ENCODE data around the gene USP11.

The USP11 gene

GRCh38 chrX:47193475-47194193 is 39.2 kb upstream of the USP11 start, which contains the start of gene UBA1 (continued):
- TF ChIP-seq ZBTB7A (tag by site-specific recombination; IDR thresholded peaks at IDR 0.05; ENCODE audit: low read depth) (no peak; the same call in 1 of the 2 replicates), CTCF (tag by site-specific recombination; IDR thresholded peaks at IDR 0.05) (peak; percentile 80), ZNF792 (tag by site-specific recombination; IDR thresholded peaks at IDR 0.05) (no peak), ZBTB6 (tag by site-specific recombination; IDR thresholded peaks at IDR 0.05) (no peak), ZNF776 (tag by site-specific recombination; IDR thresholded peaks at IDR 0.05; ENCODE audit: borderline replicate concordance) (no peak)
- TF ChIP-seq, protein P1, sequence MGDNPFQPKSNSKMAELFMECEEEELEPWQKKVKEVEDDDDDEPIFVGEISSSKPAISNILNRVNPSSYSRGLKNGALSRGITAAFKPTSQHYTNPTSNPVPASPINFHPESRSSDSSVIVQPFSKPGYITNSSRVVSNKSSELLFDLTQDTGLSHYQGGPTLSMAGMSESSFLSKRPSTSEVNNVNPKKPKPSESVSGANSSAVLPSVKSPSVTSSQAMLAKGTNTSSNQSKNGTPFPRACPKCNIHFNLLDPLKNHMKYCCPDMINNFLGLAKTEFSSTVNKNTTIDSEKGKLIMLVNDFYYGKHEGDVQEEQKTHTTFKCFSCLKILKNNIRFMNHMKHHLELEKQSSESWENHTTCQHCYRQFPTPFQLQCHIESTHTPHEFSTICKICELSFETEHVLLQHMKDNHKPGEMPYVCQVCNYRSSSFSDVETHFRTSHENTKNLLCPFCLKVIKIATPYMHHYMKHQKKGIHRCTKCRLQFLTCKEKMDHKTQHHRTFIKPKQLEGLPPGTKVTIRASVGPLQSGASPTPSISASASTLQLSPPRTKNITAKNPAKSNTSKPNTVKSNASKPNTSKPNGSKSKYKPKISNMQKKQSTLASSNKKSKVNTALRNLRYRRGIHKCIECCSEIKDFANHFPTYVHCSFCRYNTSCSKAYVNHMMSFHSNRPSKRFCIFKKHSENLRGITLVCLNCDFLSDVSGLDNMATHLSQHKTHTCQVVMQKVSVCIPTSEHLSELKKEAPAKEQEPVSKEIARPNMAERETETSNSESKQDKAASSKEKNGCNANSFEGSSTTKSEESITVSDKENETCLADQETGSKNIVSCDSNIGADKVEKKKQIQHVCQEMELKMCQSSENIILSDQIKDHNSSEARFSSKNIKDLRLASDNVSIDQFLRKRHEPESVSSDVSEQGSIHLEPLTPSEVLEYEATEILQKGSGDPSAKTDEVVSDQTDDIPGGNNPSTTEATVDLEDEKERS (tag by site-specific recombination; IDR thresholded peaks at IDR 0.05): no peak

DNA sequence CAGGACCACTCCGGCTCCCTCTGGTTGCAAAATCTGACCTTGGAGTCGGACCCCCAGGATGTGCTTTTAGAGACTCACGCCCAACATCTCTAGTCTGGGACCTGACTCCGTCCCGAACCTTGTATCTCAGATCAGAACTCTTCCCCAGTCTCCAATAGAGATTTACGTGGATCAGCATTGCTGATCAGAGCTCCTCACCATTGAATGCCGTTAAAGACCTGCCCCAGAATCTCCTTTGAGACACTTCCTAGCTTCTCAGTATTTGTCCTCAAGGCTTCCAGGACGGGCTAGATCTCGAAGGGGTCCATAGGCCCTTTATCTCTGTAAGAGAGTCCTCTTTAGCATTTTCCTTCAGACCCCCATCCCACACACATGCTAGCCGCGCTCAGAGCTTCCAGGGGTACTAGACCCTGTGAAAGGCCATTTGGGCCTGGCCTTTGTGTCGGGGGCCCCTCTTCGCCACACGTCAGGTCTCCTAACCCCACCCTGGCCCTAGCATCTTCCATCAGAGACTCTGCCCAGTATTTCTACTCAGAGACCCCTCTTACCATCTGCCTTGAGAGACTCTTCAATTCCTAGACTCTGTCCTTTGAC is 38.5 kb upstream of the USP11 start:
- POLR2A ChIA-PET: interaction anchor here (0.6 to 4.1 kb wide), 5 partner anchors 24 to 119 kb away, joined by 3 to 20 read pairs (median 3); partner anchors contain the start of gene CDK16
- H3K4me1 ChIP-seq (ENCODE audit: control insufficient read depth, insufficient read depth, low read length): peaks cover 10% of the 10 kb centered on the region; the same call in 1 of the 2 replicates
- TF ChIP-seq, protein P2, sequence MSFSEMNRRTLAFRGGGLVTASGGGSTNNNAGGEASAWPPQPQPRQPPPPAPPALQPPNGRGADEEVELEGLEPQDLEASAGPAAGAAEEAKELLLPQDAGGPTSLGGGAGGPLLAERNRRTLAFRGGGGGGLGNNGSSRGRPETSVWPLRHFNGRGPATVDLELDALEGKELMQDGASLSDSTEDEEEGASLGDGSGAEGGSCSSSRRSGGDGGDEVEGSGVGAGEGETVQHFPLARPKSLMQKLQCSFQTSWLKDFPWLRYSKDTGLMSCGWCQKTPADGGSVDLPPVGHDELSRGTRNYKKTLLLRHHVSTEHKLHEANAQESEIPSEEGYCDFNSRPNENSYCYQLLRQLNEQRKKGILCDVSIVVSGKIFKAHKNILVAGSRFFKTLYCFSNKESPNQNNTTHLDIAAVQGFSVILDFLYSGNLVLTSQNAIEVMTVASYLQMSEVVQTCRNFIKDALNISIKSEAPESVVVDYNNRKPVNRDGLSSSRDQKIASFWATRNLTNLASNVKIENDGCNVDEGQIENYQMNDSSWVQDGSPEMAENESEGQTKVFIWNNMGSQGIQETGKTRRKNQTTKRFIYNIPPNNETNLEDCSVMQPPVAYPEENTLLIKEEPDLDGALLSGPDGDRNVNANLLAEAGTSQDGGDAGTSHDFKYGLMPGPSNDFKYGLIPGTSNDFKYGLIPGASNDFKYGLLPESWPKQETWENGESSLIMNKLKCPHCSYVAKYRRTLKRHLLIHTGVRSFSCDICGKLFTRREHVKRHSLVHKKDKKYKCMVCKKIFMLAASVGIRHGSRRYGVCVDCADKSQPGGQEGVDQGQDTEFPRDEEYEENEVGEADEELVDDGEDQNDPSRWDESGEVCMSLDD (tag by site-specific recombination; IDR thresholded peaks at IDR 0.05): 0 out of 2 replicates have a peak, but pooled peaks have one; percentile 2
- TF ChIP-seq ZNF473 (tag by site-specific recombination; IDR thresholded peaks at IDR 0.05): no peak
- H3K27ac ChIP-seq (ENCODE audit: extremely low read depth, low read depth, low read length): peak overlapping the region; percentile 90
- peaks cover 4 to 44% of the 10 kb centered on the region in 2 experiments for H3K36me3 ChIP-seq (ENCODE audit: control insufficient read depth in 2 of 2, insufficient read depth in 1 of 2, low read length in 2 of 2)
- CTCF ChIA-PET: interaction anchor here (0.6 to 3.2 kb wide), 8 partner anchors 11 to 612 kb away, joined by 3 to 35 read pairs (median 3); no protein-coding TSS in a partner anchor
- H3K9me3 ChIP-seq (ENCODE audit: control insufficient read depth, insufficient read depth, low read depth, low read length): no peaks in the 10 kb centered on the region
- H3K4me3 ChIP-seq (ENCODE audit: low read depth, low read length): peak overlapping the region; percentile 97

DNA sequence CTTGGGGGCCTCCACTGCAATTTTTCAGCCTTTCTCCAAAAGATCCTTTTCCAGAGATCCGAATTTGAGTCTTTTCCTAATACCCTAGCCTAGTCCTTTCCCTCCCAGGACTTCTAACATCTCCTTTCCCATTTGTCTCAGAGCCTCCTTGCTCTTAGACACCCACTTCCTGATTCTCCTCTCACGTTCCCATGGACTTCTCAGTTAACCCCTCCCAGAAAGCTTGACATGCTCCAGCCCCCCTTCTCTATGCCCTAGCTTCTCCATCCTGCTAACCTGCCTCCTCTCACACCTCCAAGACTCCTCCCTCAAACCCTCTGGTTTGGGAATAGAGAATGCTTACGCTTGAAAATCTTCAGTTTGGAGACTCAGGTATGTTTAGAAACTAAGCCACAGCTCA is 36.7 kb upstream of the USP11 start:
- Histone ChIP-seq H3K36me3 (ENCODE audit: control insufficient read depth in 2 of 2, insufficient read depth in 1 of 2, low read length in 2 of 2) (peaks cover 21 to 61% of the 10 kb centered on the region in 2 experiments), H3K27ac (ENCODE audit: extremely low read depth, low read depth, low read length) (no peak overlapping the region), H3K9me3 (ENCODE audit: control insufficient read depth, insufficient read depth, low read depth, low read length) (no peaks in the 10 kb centered on the region), H3K4me1 (ENCODE audit: control insufficient read depth, insufficient read depth, low read length) (peaks cover 10% of the 10 kb centered on the region; the same call in 1 of the 2 replicates), H3K4me3 (ENCODE audit: low read depth, low read length) (no peak overlapping the region)
- ChIA-PET POLR2A (interaction anchor here (0.5 to 4.1 kb wide), 2 partner anchors 22 to 129 kb away, joined by 4 to 20 read pairs; partner anchors contain the start of gene CDK16), CTCF (interaction anchor here (3.2 kb wide), 1 partner anchor 188 kb away, joined by 35 read pairs; no protein-coding TSS in a partner anchor)
- TF ChIP-seq ZBTB11 (tag by site-specific recombination; conservative IDR thresholded peaks at IDR 0.05; ENCODE audit: low read depth) (no peak), ZNF560 (tag by site-specific recombination; IDR thresholded peaks at IDR 0.05; ENCODE audit: borderline replicate concordance) (no peak), ZIC2 (tag by site-specific recombination; IDR thresholded peaks at IDR 0.05) (no peak)
- TF ChIP-seq, protein P1 (tag by site-specific recombination; IDR thresholded peaks at IDR 0.05): no peak
